ENCODE data around the gene RAD51B.

Gene RAD51B

DNA sequence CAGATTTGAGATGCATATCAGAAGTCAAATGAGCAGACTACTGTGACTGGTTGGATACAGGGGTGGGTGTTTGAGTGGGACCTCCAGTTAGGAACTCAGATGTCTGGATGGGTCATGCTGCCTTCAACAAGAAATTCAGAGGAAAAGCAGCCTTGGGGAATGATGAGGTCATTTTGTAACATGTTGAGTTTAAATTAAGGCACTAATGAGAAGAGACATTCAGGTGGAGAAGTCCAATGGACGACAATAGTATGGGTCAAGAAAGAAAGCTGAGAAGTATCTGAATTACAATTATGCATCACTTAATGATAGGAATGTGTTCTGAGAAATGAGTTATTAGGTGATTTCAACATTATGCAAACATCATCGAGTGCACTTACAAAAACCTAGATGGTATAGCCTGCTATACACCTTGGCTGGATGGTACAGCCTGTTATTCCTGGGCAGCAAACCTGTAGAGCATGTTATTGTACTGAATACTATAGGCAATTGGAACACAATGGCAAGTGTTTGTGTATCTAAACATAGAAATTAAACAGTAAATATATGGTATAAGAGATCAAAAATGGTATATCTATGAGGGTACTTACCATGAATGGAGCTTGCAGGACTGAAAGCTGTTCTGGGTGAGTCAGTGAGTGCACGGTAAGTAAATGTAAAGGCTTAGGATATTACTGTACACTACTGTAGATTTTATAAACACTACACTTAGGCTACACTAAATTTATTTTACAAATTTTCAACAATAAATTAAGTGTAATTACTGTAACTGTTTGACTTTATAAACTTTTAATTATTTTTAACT lies 414.7 kb downstream of the RAD51B start:
- no peak for DNase-seq (ENCODE audit: low read depth, low spot score)
- Histone ChIP-seq H3K36me3 (ENCODE audit: insufficient read depth, insufficient read length, low read length) (no peaks in the 10 kb centered on the region), H3K4me3 (ENCODE audit: insufficient read length, low read depth) (no peak overlapping the region), H3K9me3 (ENCODE audit: insufficient read depth, low read length) (no peaks in the 10 kb centered on the region), H3K4me1 (ENCODE audit: insufficient read depth, insufficient read length) (no peaks in the 10 kb centered on the region), H3K27me3 (ENCODE audit: insufficient read depth, insufficient read length) (no peaks in the 10 kb centered on the region), H3K9ac (ENCODE audit: insufficient read length, low read depth) (no peak overlapping the region)
- TF ChIP-seq YY1 (IDR thresholded peaks at IDR 0.05; ENCODE audit: insufficient read depth, insufficient read length) (no peak), ZNF274 (IDR thresholded peaks at IDR 0.05; ENCODE audit: low read depth, low read length) (no peak), SUZ12 (IDR thresholded peaks at IDR 0.05; ENCODE audit: extremely low read depth, insufficient read depth, insufficient read length) (no peak)

DNA sequence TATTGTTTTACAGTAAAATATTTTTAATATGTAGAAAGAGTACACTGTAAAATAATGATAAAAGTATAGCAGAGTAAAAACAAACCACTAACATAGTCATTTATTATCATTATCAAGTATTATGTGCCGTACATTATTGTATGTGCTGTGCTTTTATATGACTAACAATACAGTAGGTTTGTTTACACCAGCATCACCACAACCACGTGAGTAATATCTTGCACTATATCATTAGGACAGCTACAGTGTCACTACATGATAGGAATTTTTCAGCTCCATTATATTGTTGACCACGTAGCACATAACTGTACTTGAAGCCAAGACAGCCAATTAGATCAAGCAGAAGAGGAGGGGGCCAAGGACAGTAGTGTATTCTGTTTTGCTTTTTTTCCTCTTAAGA lies 415.4 kb downstream of the RAD51B start:
- Histone ChIP-seq H3K4me1 (ENCODE audit: insufficient read depth, insufficient read length) (no peaks in the 10 kb centered on the region), H3K4me3 (ENCODE audit: insufficient read length, low read depth) (no peak overlapping the region), H3K9ac (ENCODE audit: insufficient read length, low read depth) (no peak overlapping the region), H3K27me3 (ENCODE audit: insufficient read depth, insufficient read length) (no peaks in the 10 kb centered on the region), H3K9me3 (ENCODE audit: insufficient read depth, low read length) (no peaks in the 10 kb centered on the region), H3K36me3 (ENCODE audit: insufficient read depth, insufficient read length, low read length) (no peaks in the 10 kb centered on the region)
- TF ChIP-seq ZNF274 (IDR thresholded peaks at IDR 0.05; ENCODE audit: low read depth, low read length), result no peak
- TF ChIP-seq YY1 (IDR thresholded peaks at IDR 0.05; ENCODE audit: insufficient read depth, insufficient read length), result no peak
- no peak for TF ChIP-seq SUZ12 (IDR thresholded peaks at IDR 0.05; ENCODE audit: extremely low read depth, insufficient read depth, insufficient read length)
- no peak for DNase-seq (ENCODE audit: low read depth, low spot score)

- Histone ChIP-seq H3K36me3 (ENCODE audit: insufficient read depth, insufficient read length, low read length) (no peaks in the 10 kb centered on the region), H3K4me1 (ENCODE audit: insufficient read depth, insufficient read length) (no peaks in the 10 kb centered on the region), H3K9ac (ENCODE audit: insufficient read length, low read depth) (no peak overlapping the region), H3K9me3 (ENCODE audit: insufficient read depth, low read length) (no peaks in the 10 kb centered on the region), H3K4me3 (ENCODE audit: insufficient read length, low read depth) (no peak overlapping the region), H3K27me3 (ENCODE audit: insufficient read depth, insufficient read length) (no peaks in the 10 kb centered on the region)
- DNase-seq (ENCODE audit: low read depth, low spot score), result no peak
- TF ChIP-seq ZNF274 (IDR thresholded peaks at IDR 0.05; ENCODE audit: low read depth, low read length), result no peak
- TF ChIP-seq YY1 (IDR thresholded peaks at IDR 0.05; ENCODE audit: insufficient read depth, insufficient read length), result no peak
- no peak for TF ChIP-seq SUZ12 (IDR thresholded peaks at IDR 0.05; ENCODE audit: extremely low read depth, insufficient read depth, insufficient read length)
These were observed 417.2 kb downstream of the RAD51B start for GRCh38 chr14:68236582-68237458.

DNA sequence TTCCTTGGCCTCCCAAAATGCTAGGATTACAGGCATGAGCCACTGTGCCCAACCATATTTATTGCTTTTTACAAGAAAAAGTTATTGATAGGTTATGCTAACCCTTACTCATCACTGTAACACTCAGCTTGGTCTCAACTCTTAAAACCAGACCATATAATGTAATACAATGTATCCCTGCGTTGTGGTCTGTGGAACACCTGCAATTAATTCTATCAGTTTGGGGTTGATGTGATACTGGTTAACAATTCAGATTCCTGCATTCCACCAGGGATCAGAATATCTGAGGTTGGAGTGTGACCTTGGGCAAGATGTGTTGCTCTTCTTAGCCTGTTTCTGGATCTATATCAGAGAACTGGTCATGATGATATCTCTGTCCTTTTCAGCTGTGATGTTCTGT lies 419.0 kb downstream of the RAD51B start:
- H3K9ac ChIP-seq (ENCODE audit: insufficient read length, low read depth), result no peak overlapping the region
- no peaks in the 10 kb centered on the region for H3K9me3 ChIP-seq (ENCODE audit: insufficient read depth, low read length)
- H3K36me3 ChIP-seq (ENCODE audit: insufficient read depth, insufficient read length, low read length), result no peaks in the 10 kb centered on the region
- no peak overlapping the region for H3K4me3 ChIP-seq (ENCODE audit: insufficient read length, low read depth)
- H3K27me3 ChIP-seq (ENCODE audit: insufficient read depth, insufficient read length), result no peaks in the 10 kb centered on the region
- DNase-seq (ENCODE audit: low read depth, low spot score), result no peak
- no peaks in the 10 kb centered on the region for H3K4me1 ChIP-seq (ENCODE audit: insufficient read depth, insufficient read length)
- TF ChIP-seq YY1 (IDR thresholded peaks at IDR 0.05; ENCODE audit: insufficient read depth, insufficient read length) (no peak), ZNF274 (IDR thresholded peaks at IDR 0.05; ENCODE audit: low read depth, low read length) (no peak), SUZ12 (IDR thresholded peaks at IDR 0.05; ENCODE audit: extremely low read depth, insufficient read depth, insufficient read length) (no peak)

- no peak for TF ChIP-seq SUZ12 (IDR thresholded peaks at IDR 0.05; ENCODE audit: extremely low read depth, insufficient read depth, insufficient read length)
- TF ChIP-seq YY1 (IDR thresholded peaks at IDR 0.05; ENCODE audit: insufficient read depth, insufficient read length), result no peak
- TF ChIP-seq ZNF274 (IDR thresholded peaks at IDR 0.05; ENCODE audit: low read depth, low read length), result no peak
- Histone ChIP-seq H3K36me3 (ENCODE audit: insufficient read depth, insufficient read length, low read length) (no peaks in the 10 kb centered on the region), H3K4me1 (ENCODE audit: insufficient read depth, insufficient read length) (no peaks in the 10 kb centered on the region), H3K9ac (ENCODE audit: insufficient read length, low read depth) (no peak overlapping the region), H3K27me3 (ENCODE audit: insufficient read depth, insufficient read length) (no peaks in the 10 kb centered on the region), H3K9me3 (ENCODE audit: insufficient read depth, low read length) (no peaks in the 10 kb centered on the region), H3K4me3 (ENCODE audit: insufficient read length, low read depth) (no peak overlapping the region)
- DNase-seq (ENCODE audit: low read depth, low spot score), result no peak
These were observed 419.4 kb downstream of the RAD51B start for GRCh38 chr14:68238976-68239375.

- Histone ChIP-seq H3K9me3 (ENCODE audit: insufficient read depth, low read length) (no peaks in the 10 kb centered on the region), H3K9ac (ENCODE audit: insufficient read length, low read depth) (no peak overlapping the region), H3K4me3 (ENCODE audit: insufficient read length, low read depth) (no peak overlapping the region), H3K27me3 (ENCODE audit: insufficient read depth, insufficient read length) (no peaks in the 10 kb centered on the region), H3K36me3 (ENCODE audit: insufficient read depth, insufficient read length, low read length) (no peaks in the 10 kb centered on the region), H3K4me1 (ENCODE audit: insufficient read depth, insufficient read length) (no peaks in the 10 kb centered on the region)
- no peak for DNase-seq (ENCODE audit: low read depth, low spot score)
- TF ChIP-seq ZNF274 (IDR thresholded peaks at IDR 0.05; ENCODE audit: low read depth, low read length), result no peak
- no peak for TF ChIP-seq YY1 (IDR thresholded peaks at IDR 0.05; ENCODE audit: insufficient read depth, insufficient read length)
These were observed 420.6 kb downstream of the RAD51B start for GRCh38 chr14:68239988-68240771.
